Stimulated activated CD4-positive, alpha-beta T cell treated with anti-CD3 and anti-CD28 coated beads, TNF-alpha, amount 100 ng/mL, for 1 hour (primary cell): ENCODE measurements around the gene NHS.
"Not testable (repeated sequence)": the region's sequence is repeated elsewhere in the genome, so short reads cannot be mapped to it uniquely, and the experiment has no call there.

ENCODE experiments used
- DNase-seq, 3 donors: peaks; one replicate each; pipeline ENCODE4 v3.0.0-alpha.2; 2020; ENCODE audit warnings: low read depth in 3 of 3, low spot score in 1 of 3

Gene NHS

GRCh38 chrX:17494216-17494615, 119.2 kb downstream of the NHS start:
- DNase-seq: no peak

- DNase-seq: no peak
These were observed 120.1 kb downstream of the NHS start for GRCh38 chrX:17495052-17495451.

DNA sequence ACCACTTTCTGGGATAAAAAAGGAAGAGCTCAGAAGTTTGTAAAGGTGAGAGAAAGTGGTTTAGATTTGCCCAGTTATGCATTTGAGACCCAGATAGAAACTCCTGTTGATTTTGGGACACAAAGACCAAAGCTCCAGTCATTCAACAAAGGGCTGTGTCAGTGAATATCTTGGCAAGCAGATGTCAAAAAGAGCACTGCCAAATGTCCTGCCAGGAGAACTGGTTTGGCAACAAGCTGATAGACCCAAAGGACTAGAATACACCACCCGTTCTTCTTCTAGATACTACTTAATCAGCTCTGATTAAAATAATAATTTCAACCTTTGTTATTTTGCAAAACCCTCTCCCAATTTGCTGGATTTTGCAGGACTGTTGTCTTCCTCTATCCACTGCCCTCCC, 121.4 kb downstream of the NHS start:
- DNase-seq: no peak

DNA sequence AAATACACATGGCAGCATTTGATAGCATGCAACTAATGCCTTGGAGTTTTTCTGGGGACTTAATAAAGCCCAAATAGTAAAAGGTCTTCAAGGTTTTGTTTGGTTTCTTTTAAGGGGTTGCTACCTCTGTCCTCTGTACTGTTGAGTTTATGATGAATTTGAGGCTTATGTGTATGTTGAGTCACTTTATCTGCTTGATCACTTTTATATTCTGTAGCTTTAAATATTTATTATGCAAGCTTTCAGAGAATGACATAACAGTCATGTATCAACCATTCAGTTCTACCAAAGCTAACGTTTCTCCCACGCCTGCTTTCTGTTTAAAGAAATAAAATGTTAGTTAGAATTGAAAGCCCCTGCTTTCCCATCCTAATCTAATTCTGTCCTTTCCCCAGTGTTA, 122.2 kb downstream of the NHS start:
- no peak for DNase-seq

DNA sequence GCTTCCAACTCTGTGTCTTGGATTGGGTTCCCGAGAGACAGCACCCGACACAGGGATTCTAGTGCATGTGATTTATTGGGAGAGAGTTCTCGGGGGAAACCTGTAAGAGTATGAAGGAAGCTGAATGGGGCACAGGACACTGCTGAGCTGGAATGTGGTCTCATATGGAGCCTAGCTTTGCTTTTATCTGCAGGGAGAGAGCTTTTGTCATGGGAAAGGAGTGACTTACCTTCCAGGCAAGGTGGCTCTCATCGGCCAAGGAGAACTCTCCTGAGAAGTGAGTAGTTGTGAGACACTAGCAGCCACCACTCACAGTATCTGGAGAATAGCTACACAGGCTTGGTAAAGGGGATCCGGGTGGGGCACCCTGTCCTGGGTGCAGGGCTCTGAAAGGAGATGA, 124.5 kb downstream of the NHS start:
- no peak for DNase-seq

DNA sequence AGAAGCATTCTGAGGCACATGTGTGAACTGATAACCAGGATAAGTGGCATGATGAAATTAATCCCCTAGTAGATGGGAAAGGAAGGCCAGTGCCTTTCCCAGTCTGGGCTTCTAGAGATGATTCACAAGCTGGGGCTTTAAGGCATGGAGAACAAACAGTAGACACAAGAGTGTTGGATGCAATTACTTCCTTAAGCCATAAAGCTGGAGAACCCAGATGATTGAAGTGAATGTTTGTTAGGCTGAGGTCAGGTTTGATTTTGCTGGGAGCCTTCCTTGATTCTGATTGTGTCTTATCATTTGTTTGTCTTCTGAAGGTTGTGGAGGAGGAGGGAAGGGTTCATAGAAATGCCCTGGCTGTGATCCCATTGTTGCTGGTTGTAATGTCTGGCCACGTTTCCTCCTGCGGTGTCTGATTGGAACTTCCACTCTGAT, 125.2 kb downstream of the NHS start:
- DNase-seq: no peak

DNA sequence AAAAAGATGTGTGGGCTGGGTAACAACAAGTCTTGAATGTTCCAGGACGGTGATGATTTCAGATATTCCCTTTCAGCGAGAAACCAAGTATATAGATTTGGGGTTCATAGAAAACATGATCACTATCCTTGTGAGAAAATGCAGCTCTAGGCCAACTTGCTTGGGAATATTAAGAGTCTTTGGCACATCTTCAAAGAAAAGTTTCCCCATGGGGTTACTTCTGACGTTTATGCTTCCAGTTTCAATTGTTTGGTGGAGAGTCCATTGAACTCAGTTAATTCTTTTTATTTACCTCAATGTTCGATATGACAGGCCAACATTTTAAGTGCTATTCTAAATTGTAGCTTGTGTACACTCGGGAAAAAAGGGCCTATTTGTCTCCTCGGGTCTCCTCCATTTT, 126.7 kb downstream of the NHS start:
- no peak for DNase-seq

DNA sequence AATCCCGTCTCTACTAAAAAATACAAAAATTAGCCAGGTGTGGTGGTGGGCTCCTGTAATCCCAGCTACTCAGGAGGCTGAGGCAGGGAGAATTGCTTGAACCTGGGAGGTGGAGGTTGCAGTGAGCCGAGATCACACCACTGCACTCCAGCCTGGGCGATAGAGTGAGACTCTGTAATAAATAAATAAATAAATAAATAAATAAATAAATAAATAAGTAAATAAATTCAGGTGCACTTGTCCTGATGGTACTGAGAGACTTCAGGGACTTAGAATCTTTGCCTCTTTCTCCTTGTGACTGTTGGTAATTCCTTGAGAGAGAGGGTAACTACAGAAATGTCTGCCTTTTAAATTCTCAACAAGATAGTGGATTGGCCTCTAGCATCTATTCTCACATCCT, 131.4 kb downstream of the NHS start:
- DNase-seq: not testable (repeated sequence)

DNA sequence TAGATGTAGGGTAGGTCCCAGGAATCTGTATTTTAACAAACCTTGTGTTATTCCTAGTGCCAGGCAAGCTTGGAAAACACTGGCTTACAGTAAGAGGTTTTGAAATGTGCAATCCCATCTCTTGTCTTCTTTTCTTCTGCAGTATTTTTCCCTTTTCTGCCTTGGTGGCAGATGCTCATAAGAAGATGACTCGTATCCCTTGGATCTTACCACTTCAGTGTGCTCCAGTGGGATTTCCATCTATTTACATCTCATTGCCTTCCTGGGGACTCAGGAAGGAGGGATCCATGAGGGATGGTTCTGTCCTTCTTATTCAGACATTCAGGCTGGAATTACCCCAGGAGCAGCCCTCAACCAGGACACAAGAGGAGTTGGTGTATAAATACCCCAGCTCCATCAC, 136.6 kb downstream of the NHS start:
- no peak for DNase-seq

GRCh38 chrX:17519358-17519757, 144.4 kb downstream of the NHS start:
- no peak for DNase-seq

GRCh38 chrX:17520016-17520615, 145.1 kb downstream of the NHS start:
- DNase-seq: no peak

DNA sequence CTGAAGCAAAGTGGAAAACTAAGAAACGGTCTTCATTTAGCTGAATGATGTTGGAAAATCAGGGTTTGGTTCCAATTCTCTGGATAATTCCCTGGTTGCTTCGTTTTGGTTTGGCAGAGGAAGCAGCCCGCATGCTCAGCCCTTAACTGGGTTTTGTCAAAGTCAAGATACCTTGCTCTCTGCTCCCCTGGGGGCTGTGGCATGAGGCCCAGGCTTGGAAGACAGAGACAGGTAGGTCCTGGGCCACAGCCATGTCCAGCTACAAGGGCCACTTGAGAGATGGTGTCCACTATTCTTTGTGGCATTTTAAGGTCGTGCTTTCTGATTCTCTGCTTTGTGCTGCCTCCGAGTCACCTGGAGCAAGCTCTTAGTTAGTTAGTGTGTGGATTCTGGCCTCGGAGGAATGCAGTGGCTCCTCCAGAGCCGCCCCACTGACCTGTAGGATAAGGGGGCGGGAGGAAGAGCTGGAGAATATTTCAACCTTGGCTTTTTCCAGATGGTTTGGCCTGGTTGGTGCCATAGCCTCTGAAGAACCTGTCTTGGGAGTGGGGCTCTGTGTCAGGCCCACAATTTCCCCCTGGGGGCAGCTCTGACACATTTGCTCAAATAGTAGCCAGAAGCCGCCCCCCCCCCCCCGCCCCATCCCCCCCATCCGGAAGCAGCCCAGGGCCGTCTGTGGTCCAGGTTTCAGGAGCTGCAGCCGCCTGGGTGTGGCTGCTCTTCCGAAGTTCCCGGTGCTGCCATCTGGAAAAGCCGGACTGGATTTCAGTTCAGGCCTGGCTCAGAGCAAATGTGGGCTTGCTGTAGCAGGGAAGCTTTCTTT, 147.1 kb downstream of the NHS start:
- DNase-seq: no peak

- no peak for DNase-seq
These were observed 150.3 kb downstream of the NHS start for GRCh38 chrX:17525266-17525665.

DNA sequence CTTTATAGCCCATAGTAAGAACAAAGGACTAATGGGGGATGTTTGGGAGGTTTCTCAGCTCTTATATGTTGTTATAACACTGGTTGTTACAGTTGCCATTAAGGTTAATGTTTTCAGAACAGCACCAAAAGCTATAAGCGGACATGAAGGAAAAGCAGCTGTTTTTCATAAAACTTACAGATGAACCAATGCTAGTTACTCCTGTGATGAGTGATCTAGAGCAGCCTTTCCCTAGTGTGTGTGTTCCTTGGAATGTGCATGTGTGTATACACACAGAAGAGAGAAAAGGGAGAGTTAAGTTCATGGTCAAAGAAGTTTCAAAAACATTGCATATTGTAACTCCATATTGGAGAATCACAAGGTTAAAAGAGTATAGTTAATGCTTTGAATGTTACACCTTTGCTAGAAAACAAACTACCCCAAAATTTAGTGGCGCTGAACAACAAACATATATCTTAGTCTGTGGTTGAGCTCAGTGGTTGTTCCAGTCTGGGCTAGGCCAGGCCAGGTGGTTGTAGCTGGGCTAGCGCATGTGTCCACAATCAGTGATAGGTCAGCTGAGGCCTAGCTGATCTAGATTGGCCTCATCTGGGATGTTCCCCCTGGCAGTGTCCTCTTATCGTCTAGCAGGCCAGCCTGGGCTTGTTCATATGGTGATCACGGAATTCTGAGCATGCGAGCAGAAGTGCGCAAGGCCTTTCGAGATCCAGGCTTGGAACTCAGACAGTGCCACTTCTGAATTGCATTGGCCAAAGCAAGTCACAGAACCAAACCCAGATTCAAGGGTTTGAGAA, 151.0 kb downstream of the NHS start:
- no peak for DNase-seq

DNA sequence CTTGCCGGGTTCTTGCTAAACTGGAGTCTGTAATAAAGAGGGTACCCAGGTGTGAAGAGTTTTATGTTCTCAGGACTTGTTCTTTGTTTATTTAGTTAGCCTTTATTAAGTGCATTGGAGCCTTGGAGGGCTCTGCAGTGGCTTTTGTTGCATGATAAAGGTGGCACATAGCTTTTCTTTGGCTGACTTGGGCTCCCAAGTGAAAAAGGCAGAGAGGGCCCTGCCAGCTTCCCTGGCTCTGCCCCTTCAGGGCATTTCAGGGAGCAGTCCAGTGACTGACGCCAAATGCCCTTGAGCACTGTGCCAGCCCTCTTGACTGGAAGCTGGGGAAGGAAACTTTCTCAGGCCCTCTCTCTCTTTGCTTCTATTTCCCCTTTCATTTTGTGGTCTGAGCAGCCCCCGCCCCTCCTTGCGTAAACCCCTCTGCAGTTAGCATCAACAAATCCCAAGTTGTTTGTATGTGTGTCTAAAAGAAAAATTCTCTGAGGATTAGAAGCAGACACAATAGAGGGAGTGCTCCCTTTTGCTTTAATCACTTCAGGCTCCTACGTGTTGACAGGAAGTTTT, 152.2 kb downstream of the NHS start:
- DNase-seq: no peak

DNA sequence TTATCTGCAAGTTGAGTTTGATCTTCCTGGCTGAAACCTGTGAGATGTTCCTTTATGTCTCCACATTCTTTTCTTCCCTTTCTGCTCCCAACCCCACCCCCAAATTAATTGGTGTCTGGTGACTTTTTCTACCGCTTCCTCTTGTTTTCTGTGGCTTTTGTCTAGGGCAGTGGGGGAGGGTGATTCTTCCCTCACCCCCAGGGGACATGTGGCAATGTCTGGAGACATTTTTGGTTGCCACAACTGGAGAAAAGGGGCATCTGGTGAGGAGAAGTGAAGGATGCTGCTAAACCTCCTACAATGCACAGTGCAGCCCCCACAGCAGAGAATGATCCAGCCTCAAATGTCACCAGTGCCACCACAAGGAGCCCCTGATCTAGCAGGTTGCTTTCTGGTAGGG, 152.9 kb downstream of the NHS start:
- no peak for DNase-seq

GRCh38 chrX:17529151-17529745, 154.2 kb downstream of the NHS start:
- DNase-seq: no peak

DNA sequence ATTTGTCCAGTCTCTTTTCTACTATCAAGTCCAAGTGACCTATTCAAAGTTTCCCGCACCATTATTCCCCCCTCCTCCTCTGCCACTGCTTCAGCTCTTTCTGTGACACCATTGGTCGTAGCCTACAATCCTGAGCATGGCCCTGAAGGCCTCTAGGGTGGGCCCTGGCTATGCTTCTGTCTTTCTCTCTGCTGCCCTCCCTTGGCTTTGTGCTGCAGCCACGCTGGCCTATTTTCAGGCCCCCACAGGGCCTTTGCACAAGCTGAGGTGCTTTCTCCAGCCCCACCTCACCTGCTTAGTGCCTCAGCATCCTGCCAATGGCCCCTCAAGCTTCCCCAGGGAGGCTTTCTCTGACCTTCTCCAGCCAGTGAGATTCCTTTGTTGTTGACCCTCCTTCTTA, 156.5 kb downstream of the NHS start:
- DNase-seq: no peak

DNA sequence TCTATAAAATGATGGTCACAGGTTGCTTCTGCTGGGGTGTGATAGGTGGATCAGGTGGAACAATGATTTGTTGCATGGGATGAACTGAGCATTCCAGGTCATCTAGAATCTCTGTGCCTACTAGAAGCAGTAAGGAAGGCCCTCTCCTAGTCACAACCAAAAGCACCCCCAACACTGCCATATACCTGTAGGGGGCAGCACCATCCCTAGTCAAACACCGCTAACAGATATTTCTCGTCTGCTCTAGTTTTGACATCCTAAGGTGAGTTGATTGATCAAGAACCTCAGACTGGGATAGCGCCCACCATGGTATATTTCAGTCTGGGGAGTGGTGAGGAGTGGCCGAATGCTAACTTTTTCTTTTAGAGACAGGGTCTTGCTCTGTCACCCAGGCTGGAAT, 160.2 kb downstream of the NHS start:
- peak in 1 of 3 donors; percentile 14 for DNase-seq

DNA sequence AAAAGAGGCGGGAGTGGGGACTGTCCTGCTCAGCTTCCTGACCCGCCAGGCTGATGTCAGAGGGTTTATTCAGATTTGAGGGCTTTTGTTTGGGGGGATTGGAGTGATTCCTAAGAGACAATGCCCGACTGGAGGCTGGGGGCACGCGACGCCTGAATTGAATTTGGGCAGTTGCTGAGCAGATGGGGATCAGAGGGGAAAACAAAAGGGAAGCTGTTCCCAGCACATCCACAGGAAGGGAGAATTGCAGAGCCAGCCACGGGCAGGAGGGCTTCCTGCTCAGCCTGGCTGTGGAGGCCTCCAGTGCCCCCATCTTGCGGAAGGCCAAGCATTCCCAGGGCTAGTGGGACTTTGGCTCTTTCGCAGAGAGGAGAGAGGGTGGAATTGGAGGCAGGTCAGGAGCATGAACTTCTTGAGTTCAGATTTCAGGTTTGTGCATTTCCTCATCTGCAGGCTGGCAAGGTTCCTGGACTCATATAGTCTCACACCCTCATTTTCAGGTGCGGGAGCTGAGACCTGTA, 162.8 kb downstream of the NHS start:
- DNase-seq: no peak

DNA sequence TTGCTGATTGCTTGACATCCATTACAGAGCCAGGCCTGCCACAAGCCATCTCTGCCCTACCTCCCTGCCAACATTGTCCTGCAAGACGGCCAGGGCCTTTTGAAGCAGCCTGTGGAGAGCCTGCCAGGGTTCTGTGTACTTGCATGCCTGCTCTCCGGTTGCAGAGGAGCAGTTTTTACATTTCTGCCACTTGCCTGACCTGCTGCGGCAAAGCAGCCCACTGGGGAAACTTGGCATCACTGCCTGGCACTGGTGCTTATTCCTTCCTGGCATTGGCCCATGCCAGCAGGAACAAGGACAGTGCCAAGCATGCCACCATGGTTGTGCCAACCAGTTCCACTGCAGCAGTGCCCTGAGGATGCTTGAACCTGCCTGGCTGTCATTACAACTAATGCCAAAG, 167.1 kb downstream of the NHS start:
- no peak for DNase-seq
